GM19372 (cell line): Measurements from ENCODE around the gene GPX4.

Experiments used
- ATAC-seq: cut with Tn5 transposase; IDR thresholded peaks from one replicate; pipeline ENCODE4 v1.9.1; 2021; ENCODE audit warnings: mild to moderate bottlenecking, low read depth, moderate library complexity; ENCODE audit not compliant: unreplicated experiment

GPX4 gene

DNA sequence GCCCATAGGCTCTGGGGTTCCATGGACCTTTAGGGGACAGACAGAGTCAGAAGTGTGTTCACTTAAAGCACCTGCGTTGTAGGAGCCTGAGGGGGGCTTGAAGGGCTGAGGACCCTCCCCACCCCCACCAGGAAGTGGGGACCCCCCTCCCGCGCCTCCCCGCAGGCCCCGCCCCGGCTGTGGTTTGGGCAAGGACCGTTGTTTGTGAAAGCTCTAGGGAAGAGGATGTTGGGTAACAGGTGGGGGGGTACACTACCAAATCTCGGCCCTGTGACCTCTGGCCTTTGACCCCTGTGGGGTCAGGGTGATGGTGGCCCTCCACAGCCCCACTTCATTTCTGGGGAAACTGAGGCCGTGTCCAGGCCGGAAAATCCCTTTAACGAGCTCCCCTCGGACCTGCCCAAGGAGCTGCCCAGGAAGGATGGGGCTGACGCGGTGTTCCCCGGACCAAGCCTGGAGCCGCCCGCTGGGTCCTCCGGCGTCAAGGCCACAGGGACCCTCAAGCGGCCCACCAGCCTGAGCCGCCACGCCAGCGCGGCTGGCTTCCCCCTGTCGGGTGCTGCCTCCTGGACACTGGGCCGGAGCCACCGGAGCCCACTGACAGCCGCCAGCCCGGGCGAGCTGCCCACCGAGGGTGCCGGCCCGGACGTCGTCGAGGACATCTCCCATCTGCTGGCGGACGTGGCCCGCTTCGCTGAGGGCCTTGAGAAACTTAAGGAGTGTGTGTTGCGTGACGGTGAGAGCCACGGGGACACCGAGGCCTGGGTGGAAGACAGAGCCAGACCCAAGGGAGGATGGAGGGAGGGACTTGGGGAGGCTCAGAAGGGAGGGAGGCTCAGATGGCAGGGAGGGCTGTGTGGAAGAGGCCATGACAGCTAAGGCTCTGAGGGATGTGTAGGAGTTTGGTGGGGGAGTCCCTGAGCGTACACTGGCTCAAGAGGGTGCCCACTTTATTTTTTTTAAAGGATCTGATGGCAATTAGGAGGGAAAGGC, 35.5 kb upstream of the GPX4 start:
- no peak for ATAC-seq

- ATAC-seq: no peak
These were observed 34.6 kb upstream of the GPX4 start for GRCh38 chr19:1069009-1069779.

- ATAC-seq: no peak
These were observed 33.2 kb upstream of the GPX4 start for GRCh38 chr19:1070576-1070930.

GRCh38 chr19:1070931-1071791, 32.6 kb upstream of the GPX4 start:
- ATAC-seq: no peak

DNA sequence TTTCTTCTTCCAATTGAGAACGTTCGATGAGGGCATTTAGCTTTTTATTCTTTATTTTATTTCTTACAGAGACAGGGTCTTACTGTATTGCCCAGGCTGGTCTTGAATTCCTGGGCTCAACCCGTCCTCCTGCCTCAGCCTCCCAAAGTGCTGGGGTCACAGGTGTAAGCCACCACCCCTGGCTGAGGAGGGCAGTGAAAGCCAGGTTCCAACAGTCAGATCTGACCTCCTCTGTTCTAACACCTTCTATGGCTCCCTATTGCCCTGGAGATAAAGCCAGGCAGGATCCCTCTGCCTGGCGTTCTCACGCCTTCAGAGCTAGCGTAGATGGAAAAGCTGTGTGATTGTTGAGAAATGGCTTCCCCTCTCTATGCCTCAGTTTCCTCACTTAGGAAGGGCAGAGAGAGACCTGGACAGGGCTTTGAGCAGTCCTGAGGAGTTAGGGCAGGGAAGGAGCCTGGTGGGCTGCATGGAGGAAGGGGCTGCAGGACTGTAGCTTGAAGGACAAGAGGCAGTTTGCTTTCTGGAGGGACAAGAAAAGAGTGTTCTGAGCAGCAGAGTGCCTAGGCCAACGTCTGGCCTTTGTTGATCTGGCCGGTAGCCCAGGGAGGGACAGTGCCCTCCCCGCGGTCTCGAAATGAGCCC, 31.3 kb upstream of the GPX4 start:
- ATAC-seq: no peak

GRCh38 chr19:1073063-1073955, 30.5 kb upstream of the GPX4 start:
- ATAC-seq: no peak

DNA sequence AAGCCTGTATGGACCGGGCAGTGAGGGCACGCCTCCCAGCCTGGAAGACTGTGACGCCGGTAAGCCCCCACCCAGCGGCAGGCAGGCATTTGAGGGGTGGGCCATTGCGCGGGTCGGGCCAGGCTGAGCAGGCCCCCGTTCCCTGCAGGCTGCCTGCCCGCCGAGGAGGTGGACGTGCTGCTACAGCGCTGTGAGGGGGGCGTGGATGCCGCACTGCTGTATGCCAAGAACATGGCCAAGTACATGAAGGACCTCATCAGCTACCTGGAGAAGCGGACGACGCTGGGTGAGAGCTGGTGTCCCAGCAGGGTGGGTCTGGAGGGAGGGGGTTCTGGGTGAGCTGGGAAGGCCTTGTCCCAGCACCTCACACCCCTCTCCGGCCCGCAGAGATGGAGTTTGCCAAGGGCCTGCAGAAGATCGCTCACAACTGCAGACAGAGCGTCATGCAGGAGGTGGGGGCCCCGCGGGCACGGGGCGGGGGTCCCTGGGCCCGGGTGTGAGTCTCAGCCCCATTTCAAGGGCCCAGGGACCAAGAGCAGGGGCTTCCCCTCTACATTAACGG, 29.8 kb upstream of the GPX4 start:
- no peak for ATAC-seq

- no peak for ATAC-seq
These were observed 29.1 kb upstream of the GPX4 start for GRCh38 chr19:1074544-1075283.

DNA sequence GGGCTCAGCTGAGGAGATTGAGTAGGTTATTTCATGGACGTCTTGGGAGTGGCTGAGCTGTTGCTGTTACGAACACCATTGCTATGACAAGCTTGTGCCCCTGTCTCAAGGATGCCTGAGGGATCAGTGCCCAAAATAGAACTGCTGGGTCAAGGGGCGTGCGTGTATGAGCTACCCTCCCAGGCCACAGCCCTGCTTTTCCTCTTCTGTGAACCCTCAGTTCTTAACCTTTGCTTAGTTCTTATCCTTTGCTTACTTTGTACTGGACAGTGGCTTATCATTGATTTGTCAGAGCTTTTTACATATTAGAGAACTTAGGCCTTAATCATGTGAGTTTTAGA, 27.8 kb upstream of the GPX4 start:
- no peak for ATAC-seq

- peak; percentile 75 for ATAC-seq
These were observed 26.8 kb upstream of the GPX4 start for GRCh38 chr19:1076951-1077350.

GRCh38 chr19:1079566-1080111, 24.2 kb upstream of the GPX4 start:
- no peak for ATAC-seq

DNA sequence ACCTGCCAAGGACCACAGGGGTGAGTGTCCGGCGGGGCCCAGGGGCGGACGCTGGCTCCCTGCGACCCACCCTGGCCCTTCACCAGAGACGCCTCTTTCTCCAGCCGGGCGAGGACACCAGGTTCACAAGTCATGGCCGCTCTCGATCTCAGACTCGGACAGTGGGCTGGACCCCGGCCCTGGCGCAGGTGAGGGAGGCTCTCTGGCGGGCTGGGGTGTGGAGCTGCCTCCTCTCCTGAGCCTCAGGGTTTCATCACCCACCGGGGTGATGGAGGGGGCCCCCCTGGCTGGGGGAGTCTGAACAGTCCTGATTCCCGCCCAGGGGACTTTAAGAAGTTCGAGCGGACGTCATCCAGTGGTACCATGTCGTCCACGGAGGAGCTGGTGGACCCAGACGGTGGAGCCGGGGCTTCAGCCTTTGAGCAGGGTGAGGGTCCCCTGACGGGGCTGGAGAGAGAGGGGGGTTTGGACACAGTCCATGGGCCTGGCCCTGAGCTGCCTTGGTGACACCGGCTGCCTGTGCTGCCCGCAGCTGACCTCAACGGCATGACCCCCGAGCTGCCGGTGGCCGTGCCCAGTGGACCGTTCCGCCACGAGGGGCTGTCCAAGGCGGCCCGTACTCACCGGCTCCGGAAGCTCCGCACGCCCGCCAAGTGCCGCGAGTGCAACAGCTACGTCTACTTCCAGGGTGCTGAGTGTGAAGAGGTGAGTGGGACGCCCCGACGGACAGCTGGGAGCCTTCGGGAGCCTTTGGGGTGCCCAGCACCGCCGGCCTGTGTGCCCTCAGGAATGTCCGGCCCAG, 23.2 kb upstream of the GPX4 start:
- ATAC-seq: no peak

DNA sequence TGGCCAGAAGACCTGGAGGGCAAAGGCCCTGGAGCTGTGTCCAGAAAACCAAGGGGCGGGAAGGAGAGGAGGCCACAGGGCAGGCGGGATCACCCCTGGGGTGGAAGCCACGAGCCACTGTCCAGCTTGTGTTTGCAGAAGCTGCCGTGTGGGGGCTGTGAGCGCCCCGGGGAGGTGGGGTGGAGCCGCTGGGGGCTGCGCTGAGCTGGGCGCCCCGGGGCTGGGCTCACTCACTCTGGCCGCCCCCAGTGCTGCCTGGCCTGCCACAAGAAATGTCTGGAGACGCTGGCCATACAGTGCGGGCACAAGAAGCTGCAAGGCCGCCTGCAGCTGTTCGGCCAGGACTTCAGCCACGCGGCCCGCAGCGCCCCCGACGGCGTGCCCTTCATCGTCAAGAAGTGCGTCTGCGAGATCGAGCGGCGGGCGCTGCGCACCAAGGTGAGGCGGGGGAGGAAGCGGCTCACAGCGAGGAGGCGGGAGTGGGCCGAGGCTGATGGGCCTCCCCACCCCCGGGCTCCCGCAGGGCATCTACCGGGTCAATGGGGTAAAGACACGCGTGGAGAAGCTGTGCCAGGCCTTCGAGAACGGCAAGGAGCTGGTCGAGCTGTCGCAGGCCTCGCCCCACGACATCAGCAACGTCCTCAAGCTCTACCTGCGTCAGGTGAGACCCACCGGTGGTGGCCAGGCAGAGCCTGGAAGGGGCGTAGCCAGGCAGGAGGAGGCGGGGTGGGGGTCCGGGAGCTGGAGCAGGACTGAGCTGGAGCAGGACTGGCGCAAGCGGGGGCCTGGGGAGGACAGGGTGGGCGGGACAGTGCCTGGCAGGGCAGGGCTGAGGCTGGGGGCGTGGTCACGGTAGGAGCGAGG, 22.3 kb upstream of the GPX4 start:
- ATAC-seq: no peak

DNA sequence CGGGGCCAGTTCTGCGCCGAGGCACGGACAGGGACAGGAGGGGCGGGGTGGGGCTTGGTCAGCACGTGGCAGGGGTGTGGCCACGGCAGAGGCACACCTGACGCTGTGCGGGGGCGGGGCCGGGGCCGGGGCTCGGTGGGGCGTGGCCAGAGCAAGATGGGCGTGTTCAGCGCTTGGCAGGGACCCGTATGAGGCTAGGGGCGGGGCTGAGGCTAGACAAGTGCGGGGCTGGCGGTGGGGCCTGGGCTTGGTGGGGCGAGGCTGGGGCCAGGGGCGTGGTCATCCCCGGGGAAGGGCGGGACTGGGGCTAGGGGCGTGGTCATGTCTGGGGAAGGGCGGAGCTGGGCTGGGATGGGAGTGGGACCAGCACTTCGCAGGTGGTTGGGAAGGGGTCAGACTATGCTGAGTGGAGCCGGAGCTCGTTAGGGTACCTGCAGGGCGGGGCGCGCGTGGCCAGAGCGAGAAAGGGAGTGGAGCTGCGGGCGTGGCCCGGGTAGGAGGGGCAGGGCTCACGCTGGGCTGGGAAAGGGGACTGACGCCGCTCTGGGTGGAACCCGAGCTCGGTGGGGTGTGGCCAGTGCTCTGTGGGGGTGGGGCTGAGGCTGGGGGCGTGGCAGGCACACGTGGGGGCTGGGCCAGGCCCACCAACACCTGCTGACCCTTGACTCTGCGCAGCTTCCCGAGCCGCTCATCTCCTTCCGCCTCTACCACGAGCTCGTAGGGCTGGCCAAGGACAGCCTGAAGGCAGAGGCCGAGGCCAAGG, 21.4 kb upstream of the GPX4 start:
- ATAC-seq: no peak

GRCh38 chr19:1082928-1083816, 20.6 kb upstream of the GPX4 start:
- ATAC-seq: no peak
